Kidney epithelial cell (primary cell): ENCODE data around the gene COPE. TPM values are rescaled to one million over a fixed set of nuclear protein-coding genes. Genes with fewer than 3 reads are reported as not detected.

ENCODE experiments used
- DNase-seq: peaks from one replicate; pipeline ENCODE4 v3.0.0-alpha.2; 2010; ENCODE audit warnings: low read depth
- H3K27me3 ChIP-seq: 2 replicates; pipeline ENCODE4 v1.6.0; 2011; ENCODE audit warnings: low read length; ENCODE audit not compliant: control insufficient read depth, insufficient read depth
- H3K36me3 ChIP-seq: 2 replicates; pipeline ENCODE4 v1.5.1; 2011; ENCODE audit warnings: low read length; ENCODE audit not compliant: control insufficient read depth, insufficient read depth
- H3K4me3 ChIP-seq: 2 replicates; pipeline ENCODE4 v1.5.1; 2011; ENCODE audit warnings: low read depth, mild to moderate bottlenecking, control low read depth, low read length
- CTCF ChIP-seq: IDR thresholded peaks from 2 replicates; pipeline ENCODE4 v1.5.1; 2011; ENCODE audit warnings: mild to moderate bottlenecking, moderate library complexity, low read length, control low read depth, inconsistent platforms; ENCODE audit not compliant: insufficient read depth, poor library complexity, severe bottlenecking
- total RNA-seq: library from RNA; depleted of rRNA; stranded (reverse); fragments of >200 nt; gene quantifications from 2 replicates; pipeline ENCODE4 v1.2.3, GENCODE V29; 2015

Gene COPE
- total RNA-seq, 1 donor from 2014 or later: 437 TPM

- TF ChIP-seq CTCF: no peak
- no peak for DNase-seq
- Histone ChIP-seq H3K27me3 (no peaks in the 10 kb centered on the region), H3K36me3 (peaks cover 8% of the 10 kb centered on the region), H3K4me3 (no peak overlapping the region)
Observed at GRCh38 chr19:18857223-18857622, 62.0 kb downstream of the COPE start.

GRCh38 chr19:18856385-18857126 lies 62.6 kb downstream of the COPE start:
- no peak overlapping the region for H3K4me3 ChIP-seq
- peak; percentile 47 for TF ChIP-seq CTCF
- H3K27me3 ChIP-seq: no peaks in the 10 kb centered on the region
- H3K36me3 ChIP-seq: peaks cover 8% of the 10 kb centered on the region
- no peak for DNase-seq

GRCh38 chr19:18855647-18856384 lies 63.4 kb downstream of the COPE start:
- Histone ChIP-seq H3K27me3 (no peaks in the 10 kb centered on the region), H3K4me3 (no peak overlapping the region), H3K36me3 (peaks cover 6% of the 10 kb centered on the region)
- no peak for DNase-seq
- TF ChIP-seq CTCF: no peak

GRCh38 chr19:18854982-18855381 lies 64.2 kb downstream of the COPE start:
- H3K27me3 ChIP-seq: no peaks in the 10 kb centered on the region
- TF ChIP-seq CTCF: no peak
- H3K4me3 ChIP-seq: no peak overlapping the region
- H3K36me3 ChIP-seq: peaks cover 6% of the 10 kb centered on the region
- DNase-seq: no peak

DNA sequence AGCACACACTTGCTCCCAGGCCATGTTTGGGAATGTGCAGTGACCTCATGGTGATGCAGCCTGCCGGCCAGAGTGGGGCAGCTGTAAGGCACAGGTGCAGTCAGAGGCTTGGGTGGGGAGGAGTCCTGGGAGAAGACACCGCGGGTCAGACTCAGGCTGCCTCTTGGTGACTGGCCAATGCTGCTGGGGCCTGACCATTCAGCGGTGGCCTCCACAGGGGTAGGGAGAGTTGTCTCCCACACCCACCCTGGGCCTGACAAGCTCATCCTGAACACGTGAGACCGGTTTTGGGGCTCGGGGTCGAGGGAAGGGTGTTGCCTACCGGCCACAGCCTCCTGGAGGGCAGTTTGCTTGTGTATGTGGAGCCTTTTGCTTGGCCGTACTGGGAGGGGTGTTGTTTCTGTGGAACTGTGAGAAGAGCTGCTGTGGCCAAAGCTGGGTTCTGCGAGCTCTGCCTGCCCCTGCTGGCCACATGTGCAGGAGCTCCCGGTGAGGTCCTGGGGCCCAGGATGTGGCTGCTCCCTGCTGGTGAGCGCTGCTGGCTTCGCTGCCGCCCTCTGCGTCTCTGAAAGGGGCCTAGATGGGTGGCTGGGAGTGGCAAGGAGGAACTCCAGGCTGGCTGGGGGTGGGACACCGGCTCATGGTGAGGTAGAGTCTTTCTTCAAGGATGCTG lies 65.3 kb downstream of the COPE start:
- no peak for TF ChIP-seq CTCF
- Histone ChIP-seq H3K4me3 (no peak overlapping the region), H3K36me3 (peaks cover 5% of the 10 kb centered on the region), H3K27me3 (no peaks in the 10 kb centered on the region)
- DNase-seq: no peak
